Neural cell (in vitro differentiated cells): ENCODE measurements around the gene PCNX4. TPM values are rescaled to one million over a fixed set of nuclear protein-coding genes. Genes with fewer than 3 reads are reported as not detected.

Experiments used
- H2AFZ ChIP-seq: fragments of 200-600, 300-800 bp; sonication (generic), shearing (Covaris generic); 2 replicates; pipeline ENCODE4 v1.6.0; 2014; ENCODE audit warnings: low read depth, mild to moderate bottlenecking, antibody characterized with exemption, low read length, moderate library complexity
- H3F3A ChIP-seq: fragments of 200-600 bp; shearing (Covaris generic); 2 replicates; pipeline ENCODE4 v1.6.1; 2016; ENCODE audit warnings: mild to moderate bottlenecking, moderate library complexity, mixed read lengths, antibody characterized with exemption, low read length; ENCODE audit not compliant: insufficient read depth, poor library complexity, severe bottlenecking
- H3K27ac ChIP-seq: fragments of 200-600, 300-800 bp; sonication (generic), shearing (Covaris generic); 2 replicates; pipeline ENCODE4 v1.5.1; 2014; ENCODE audit warnings: mild to moderate bottlenecking, low read length, moderate library complexity
- H3K27me3 ChIP-seq: fragments of 300-800, 200-600 bp; sonication (generic), shearing (Covaris generic); 2 replicates; pipeline ENCODE4 v1.6.0; 2014; ENCODE audit warnings: mild to moderate bottlenecking, low read depth, low read length, moderate library complexity; ENCODE audit not compliant: insufficient read depth
- H3K36me3 ChIP-seq: fragments of 300-800, 200-600 bp; sonication (generic), shearing (Covaris generic); 2 replicates; pipeline ENCODE4 v1.5.1; 2014; ENCODE audit warnings: mild to moderate bottlenecking, antibody characterized with exemption, low read length, moderate library complexity; ENCODE audit not compliant: insufficient read depth
- H3K4me2 ChIP-seq: fragments of 300-800, 200-600 bp; sonication (generic), shearing (Covaris generic); 2 replicates; pipeline ENCODE4 v1.6.0; 2014; ENCODE audit warnings: mild to moderate bottlenecking, low read length
- H3K4me3 ChIP-seq: fragments of 300-800, 200-600 bp; sonication (generic), shearing (Covaris generic); 2 replicates; pipeline ENCODE4 v1.5.1; 2014; ENCODE audit warnings: mild to moderate bottlenecking, low read length, moderate library complexity
- H3K79me2 ChIP-seq: fragments of 200-600 bp; shearing (Covaris generic); replicated peaks from 2 replicates; pipeline ENCODE4 v1.6.0; 2014; ENCODE audit warnings: mild to moderate bottlenecking, low read length, moderate library complexity; ENCODE audit not compliant: insufficient read depth
- H3K9ac ChIP-seq: fragments of 300-800, 200-600 bp; sonication (generic), shearing (Covaris generic); 2 replicates; pipeline ENCODE4 v1.6.1; 2016; ENCODE audit warnings: mild to moderate bottlenecking, low read length, mixed read lengths
- H3K9me2 ChIP-seq: fragments of 200-600 bp; shearing (Covaris generic); 2 replicates; pipeline ENCODE4 v1.6.1; 2016; ENCODE audit warnings: mild to moderate bottlenecking, low read length, mixed read lengths; ENCODE audit not compliant: insufficient read depth
- H3K9me3 ChIP-seq: fragments of 200-600, 300-800 bp; sonication (generic), shearing (Covaris generic); 2 replicates; pipeline ENCODE4 v1.6.1; 2016; ENCODE audit warnings: mild to moderate bottlenecking, mixed run types, low read length, moderate library complexity, mixed read lengths
- H4K20me1 ChIP-seq: fragments of 200-600 bp; shearing (Covaris generic); 2 replicates; pipeline ENCODE4 v1.6.1; 2016; ENCODE audit warnings: mild to moderate bottlenecking, mixed run types; ENCODE audit not compliant: insufficient read depth
- EP300 ChIP-seq: fragments of 450-650 bp; conservative IDR thresholded peaks from 2 replicates; pipeline ENCODE4 v1.6.1; 2014; ENCODE audit warnings: antibody characterized with exemption, mild to moderate bottlenecking, moderate library complexity; ENCODE audit not compliant: poor library complexity, severe bottlenecking
- EZH2 ChIP-seq: fragments of 200-600, 300-800 bp; shearing (Covaris generic), sonication (generic); IDR thresholded peaks from 2 replicates; pipeline ENCODE4 v1.6.1; 2014; ENCODE audit warnings: antibody characterized with exemption, low read length, borderline replicate concordance, mild to moderate bottlenecking; ENCODE audit not compliant: insufficient read depth, poor library complexity, severe bottlenecking
- MXI1 ChIP-seq: fragments of 450-650 bp; conservative IDR thresholded peaks from 2 replicates; pipeline ENCODE4 v1.6.1; 2014; ENCODE audit warnings: antibody characterized with exemption, mild to moderate bottlenecking; ENCODE audit not compliant: poor library complexity, severe bottlenecking
- POLR2AphosphoS5 ChIP-seq: IDR thresholded peaks from 2 replicates; pipeline ENCODE4 v1.6.1; 2012
- RAD21 ChIP-seq: fragments of 450-650 bp; conservative IDR thresholded peaks from 2 replicates; pipeline ENCODE4 v1.6.1; 2014; ENCODE audit warnings: antibody characterized with exemption, mild to moderate bottlenecking, moderate library complexity
- SMC3 ChIP-seq: fragments of 450-650 bp; conservative IDR thresholded peaks from 2 replicates; pipeline ENCODE4 v1.6.1; 2014; ENCODE audit warnings: antibody characterized with exemption, mild to moderate bottlenecking, moderate library complexity; ENCODE audit not compliant: poor library complexity
- TAF1 ChIP-seq: IDR thresholded peaks from 2 replicates; pipeline ENCODE4 v1.6.1; 2012; ENCODE audit warnings: low read depth
- polyA plus RNA-seq: library from polyadenylated mRNA; depleted of rRNA; stranded (reverse); fragments of >200 nt; gene quantifications from 2 replicates; pipeline ENCODE4 v1.2.3, GENCODE V29; 2014
- TF ChIP-seq, protein P1 (sequence below): IDR thresholded peaks from 2 replicates; pipeline ENCODE4 v1.6.1; 2012; ENCODE audit warnings: borderline replicate concordance
- TF ChIP-seq, protein P2 (sequence below): fragments of 450-650 bp; IDR thresholded peaks from 2 replicates; pipeline ENCODE4 v1.5.1; 2014; ENCODE audit warnings: antibody characterized with exemption, mild to moderate bottlenecking, moderate library complexity; ENCODE audit not compliant: poor library complexity, severe bottlenecking

Gene PCNX4
- polyA plus RNA-seq, 1 donor from 2014 or later, result 117 TPM

DNA sequence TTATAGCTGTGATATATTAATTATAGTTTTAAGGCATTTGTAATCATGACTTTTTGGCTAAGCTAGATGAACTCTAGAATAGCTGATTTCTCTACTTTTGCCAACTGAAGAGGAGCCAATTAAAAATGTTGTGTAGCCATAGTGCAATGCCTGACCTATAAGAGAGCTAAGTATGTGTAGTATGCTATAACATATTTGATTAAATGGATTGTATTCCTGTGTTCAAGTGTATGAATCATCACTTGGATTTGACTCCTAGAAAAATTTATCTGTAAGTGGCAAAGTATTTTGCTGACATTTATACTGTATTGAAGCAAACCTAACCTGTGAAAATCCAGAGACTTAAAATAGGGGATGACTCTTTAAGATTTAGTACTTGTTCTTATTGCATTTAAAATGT is 34.2 kb downstream of the PCNX4 start:
- no peak overlapping the region for H2AFZ ChIP-seq
- H4K20me1 ChIP-seq, result no peaks in the 10 kb centered on the region
- no peak overlapping the region for H3K27ac ChIP-seq
- H3F3A ChIP-seq, result no peaks in the 10 kb centered on the region
- H3K27me3 ChIP-seq, result no peaks in the 10 kb centered on the region
- no peak for TF ChIP-seq RAD21
- no peak for TF ChIP-seq SMC3
- TF ChIP-seq TAF1, result no peak
- no peak for TF ChIP-seq POLR2AphosphoS5
- TF ChIP-seq EP300, result no peak
- TF ChIP-seq, protein P1, sequence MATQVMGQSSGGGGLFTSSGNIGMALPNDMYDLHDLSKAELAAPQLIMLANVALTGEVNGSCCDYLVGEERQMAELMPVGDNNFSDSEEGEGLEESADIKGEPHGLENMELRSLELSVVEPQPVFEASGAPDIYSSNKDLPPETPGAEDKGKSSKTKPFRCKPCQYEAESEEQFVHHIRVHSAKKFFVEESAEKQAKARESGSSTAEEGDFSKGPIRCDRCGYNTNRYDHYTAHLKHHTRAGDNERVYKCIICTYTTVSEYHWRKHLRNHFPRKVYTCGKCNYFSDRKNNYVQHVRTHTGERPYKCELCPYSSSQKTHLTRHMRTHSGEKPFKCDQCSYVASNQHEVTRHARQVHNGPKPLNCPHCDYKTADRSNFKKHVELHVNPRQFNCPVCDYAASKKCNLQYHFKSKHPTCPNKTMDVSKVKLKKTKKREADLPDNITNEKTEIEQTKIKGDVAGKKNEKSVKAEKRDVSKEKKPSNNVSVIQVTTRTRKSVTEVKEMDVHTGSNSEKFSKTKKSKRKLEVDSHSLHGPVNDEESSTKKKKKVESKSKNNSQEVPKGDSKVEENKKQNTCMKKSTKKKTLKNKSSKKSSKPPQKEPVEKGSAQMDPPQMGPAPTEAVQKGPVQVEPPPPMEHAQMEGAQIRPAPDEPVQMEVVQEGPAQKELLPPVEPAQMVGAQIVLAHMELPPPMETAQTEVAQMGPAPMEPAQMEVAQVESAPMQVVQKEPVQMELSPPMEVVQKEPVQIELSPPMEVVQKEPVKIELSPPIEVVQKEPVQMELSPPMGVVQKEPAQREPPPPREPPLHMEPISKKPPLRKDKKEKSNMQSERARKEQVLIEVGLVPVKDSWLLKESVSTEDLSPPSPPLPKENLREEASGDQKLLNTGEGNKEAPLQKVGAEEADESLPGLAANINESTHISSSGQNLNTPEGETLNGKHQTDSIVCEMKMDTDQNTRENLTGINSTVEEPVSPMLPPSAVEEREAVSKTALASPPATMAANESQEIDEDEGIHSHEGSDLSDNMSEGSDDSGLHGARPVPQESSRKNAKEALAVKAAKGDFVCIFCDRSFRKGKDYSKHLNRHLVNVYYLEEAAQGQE, result no peak
- TF ChIP-seq, protein P2, sequence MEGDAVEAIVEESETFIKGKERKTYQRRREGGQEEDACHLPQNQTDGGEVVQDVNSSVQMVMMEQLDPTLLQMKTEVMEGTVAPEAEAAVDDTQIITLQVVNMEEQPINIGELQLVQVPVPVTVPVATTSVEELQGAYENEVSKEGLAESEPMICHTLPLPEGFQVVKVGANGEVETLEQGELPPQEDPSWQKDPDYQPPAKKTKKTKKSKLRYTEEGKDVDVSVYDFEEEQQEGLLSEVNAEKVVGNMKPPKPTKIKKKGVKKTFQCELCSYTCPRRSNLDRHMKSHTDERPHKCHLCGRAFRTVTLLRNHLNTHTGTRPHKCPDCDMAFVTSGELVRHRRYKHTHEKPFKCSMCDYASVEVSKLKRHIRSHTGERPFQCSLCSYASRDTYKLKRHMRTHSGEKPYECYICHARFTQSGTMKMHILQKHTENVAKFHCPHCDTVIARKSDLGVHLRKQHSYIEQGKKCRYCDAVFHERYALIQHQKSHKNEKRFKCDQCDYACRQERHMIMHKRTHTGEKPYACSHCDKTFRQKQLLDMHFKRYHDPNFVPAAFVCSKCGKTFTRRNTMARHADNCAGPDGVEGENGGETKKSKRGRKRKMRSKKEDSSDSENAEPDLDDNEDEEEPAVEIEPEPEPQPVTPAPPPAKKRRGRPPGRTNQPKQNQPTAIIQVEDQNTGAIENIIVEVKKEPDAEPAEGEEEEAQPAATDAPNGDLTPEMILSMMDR, result no peak
- TF ChIP-seq MXI1, result no peak
- TF ChIP-seq EZH2, result no peak
- H3K79me2 ChIP-seq, result no peaks in the 10 kb centered on the region
- H3K9me3 ChIP-seq, result no peaks in the 10 kb centered on the region
- H3K4me3 ChIP-seq, result no peak overlapping the region
- H3K9ac ChIP-seq, result no peak overlapping the region
- H3K4me2 ChIP-seq, result no peak overlapping the region
- peaks cover 31% of the 10 kb centered on the region for H3K36me3 ChIP-seq
- no peaks in the 10 kb centered on the region for H3K9me2 ChIP-seq

DNA sequence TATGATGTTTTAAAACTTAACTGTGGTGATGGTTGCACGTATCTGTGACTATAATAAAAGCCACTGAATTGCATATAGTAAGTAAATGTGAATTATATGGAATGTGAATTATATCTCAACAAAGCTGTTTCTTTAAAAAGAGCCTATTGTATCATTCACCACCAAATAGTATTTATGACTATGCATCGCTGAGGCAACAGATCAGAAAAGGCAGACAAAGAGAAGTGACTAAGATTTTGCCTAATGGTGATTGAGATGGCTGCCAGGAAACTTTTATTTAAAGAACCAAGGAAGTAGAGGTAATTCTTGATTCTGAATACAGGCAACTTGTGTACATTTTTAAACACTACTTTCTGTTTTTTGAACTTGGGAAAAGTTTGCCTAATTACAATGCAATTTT is 41.8 kb downstream of the PCNX4 start:
- Histone ChIP-seq H2AFZ (no peak overlapping the region), H3K36me3 (peaks cover 1% of the 10 kb centered on the region), H3K79me2 (no peaks in the 10 kb centered on the region), H3K9ac (no peak overlapping the region), H3K9me3 (no peaks in the 10 kb centered on the region), H3K27me3 (no peaks in the 10 kb centered on the region), H3K9me2 (no peaks in the 10 kb centered on the region), H3F3A (no peaks in the 10 kb centered on the region), H3K27ac (no peak overlapping the region), H3K4me2 (no peak overlapping the region), H3K4me3 (no peak overlapping the region), H4K20me1 (no peaks in the 10 kb centered on the region)
- TF ChIP-seq EP300, result no peak
- TF ChIP-seq RAD21, result no peak
- TF ChIP-seq, protein P1, result no peak
- TF ChIP-seq MXI1, result no peak
